Suppressor macrophage treated with lipopolysaccharide for 1 hour (primary cell): ENCODE results near the gene DNHD1.
A peak's percentile ranks its signal among the peaks of the same experiment; 100 is the strongest.

ENCODE experiments used
- DNase-seq, 3 donors: peaks; one replicate each; pipeline ENCODE4 v3.0.0-alpha.2; 2020 to 2022

The DNHD1 gene

GRCh38 chr11:6612213-6613041 lies 115.3 kb downstream of the DNHD1 start, which contains the start of gene TAF10:
Gene TAF10, minus strand, starts transcription at chr11:6612216. Its CDS starts 27 bp downstream, at chr11:6612189.
- peak; percentile 97 to 99 (median 98) for DNase-seq

- DNase-seq = no peak
Observed at GRCh38 chr11:6613496-6613895, 116.4 kb downstream of the DNHD1 start.

DNA sequence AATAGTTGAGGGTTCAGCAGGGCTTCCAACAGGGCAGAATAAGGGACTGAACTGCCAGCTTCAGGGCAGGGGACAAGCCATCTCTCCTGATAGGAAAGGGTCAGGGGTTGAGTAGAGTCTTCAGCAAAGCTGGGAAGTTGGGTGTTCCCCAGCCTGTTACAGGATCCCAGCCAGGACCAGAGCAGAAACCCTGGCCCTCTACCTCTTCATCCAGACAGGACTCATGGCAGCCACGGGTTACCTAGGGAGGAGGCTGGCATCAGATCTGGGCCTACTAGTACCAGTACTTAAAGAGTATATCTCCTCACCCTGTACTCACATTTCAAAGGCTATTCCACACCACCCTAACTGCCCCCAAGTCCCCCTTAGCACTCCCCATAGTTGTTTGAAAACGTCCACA lies 117.4 kb downstream of the DNHD1 start:
- no peak for DNase-seq

DNA sequence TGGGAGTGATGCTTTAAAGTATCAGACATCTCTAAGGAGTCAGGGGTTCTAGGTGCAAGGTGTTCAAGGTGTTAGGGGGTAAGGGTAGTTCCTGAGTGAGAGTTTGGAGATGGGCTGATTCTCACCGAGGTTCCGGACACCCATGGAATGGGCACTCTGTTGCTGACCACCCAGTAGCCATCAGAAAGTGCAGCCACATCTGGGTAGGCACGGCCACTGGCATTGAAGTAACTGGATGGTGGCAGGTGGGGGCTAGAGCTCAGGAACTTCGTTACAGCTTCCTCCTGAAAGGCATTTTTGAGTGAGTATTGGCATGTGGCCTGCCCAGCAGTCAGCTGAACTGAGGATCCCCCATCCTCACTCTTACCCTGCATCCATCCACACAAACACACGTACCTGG lies 118.0 kb downstream of the DNHD1 start:
- DNase-seq = no peak

GRCh38 chr11:6615882-6616585 lies 119.0 kb downstream of the DNHD1 start:
- peak; percentile 34 to 53 (median 34) for DNase-seq

GRCh38 chr11:6616596-6617250 lies 119.6 kb downstream of the DNHD1 start:
- DNase-seq = no peak

DNA sequence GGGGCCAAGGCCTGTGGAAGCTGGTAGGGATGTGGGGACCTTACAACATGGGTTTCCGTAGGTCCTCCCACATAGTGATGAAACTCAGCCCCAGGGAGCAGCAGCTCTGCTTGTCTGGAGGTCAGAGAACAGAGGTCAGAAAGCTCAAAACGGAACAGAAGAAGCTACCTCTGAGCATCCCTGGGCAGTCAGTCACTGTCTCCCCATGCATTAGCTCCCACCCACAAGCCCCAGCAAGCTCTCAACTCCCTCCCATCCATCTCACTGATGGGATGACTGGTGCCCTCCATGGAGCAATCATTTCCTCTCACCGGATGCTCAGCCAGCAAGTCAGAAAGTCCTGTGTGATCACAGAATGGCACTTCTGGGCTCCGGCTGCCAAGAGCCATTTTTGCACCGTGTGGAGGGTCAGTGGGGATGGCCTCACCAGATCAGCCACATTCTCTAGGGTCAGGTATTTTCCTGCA lies 120.3 kb downstream of the DNHD1 start:
- peak; percentile 77 to 92 (median 78) for DNase-seq

- peak; percentile 89 to 94 (median 91) for DNase-seq
Observed at GRCh38 chr11:6618117-6619003, 121.3 kb downstream of the DNHD1 start.

DNA sequence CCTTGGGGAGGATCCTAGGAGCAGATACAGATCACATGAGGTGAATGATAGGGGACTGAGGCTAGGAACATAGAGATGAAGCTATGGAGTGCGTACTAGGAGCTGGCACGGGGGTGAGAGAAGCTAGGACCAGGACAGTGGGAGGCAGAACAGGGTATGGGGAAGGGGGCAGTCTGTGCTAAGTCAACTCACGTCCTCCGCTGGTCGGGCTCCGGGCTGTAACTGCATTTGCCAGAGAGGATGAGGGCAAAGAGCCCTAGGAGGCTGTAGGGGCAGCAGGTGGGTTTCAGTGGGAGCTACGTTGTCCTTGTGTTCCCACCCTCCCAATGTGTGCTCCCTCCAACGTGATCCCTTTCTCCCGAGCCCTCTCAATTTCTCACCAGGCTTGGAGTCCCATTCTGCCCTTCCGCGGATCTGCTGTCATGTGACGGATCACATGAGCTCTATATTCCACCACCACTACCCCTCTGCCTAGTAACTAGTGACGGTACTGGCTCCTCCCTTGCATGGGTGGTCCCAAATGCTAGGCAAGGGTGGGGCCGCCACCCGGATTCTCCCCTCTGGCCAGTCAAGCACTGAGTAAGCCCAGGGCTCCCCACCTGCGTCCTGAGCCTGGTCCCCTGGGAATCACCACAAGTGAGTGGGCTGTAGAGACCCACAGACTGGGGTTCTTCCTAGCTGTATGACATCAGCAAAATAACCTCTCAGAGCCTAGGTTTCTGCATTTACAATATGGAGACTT lies 122.1 kb downstream of the DNHD1 start, which contains the start of gene TPP1:
Gene TPP1 (minus strand): TSS at position 419 of the 742 bp plus-strand sequence. CDS start 22 bp downstream, at position 397.
- peak; percentile 97 to 98 (median 97) for DNase-seq

DNA sequence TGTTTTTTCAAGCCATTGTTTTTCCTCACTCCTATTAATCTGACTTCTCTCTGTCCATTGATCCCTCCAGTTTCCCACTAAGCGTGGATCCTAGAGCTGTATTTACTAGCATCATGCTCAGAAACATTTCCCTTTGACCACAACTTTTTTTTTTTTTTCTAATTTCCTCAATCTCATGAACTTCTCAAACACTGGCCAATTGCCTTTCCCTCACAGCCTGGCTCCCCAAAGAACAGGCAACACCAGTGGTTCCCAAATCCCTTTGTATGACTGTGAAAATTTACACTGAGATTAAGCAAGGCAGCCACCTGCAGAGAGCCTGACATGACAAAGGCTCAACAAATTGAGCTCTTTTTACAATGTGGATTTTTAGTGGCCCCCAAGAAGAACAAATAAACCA lies 123.6 kb downstream of the DNHD1 start:
- DNase-seq = peak; percentile 55 to 67 (median 59)
